ENCODE results near the gene HARBI1. TPM values are rescaled to one million over a fixed set of nuclear protein-coding genes. Genes with fewer than 3 reads are reported as not detected.

HARBI1 gene
- total and polyA plus RNA-seq, 9 of the 15 experiments (the other 6 are each of a cell fraction or from before 2014, with no cell fraction given), result 3.5 to 8.4 (median 5.5) TPM

- no peak for TF ChIP-seq CUX1 (CRISPR knock-in tag; IDR thresholded peaks at IDR 0.05)
- TF ChIP-seq ILF3 (IDR thresholded peaks at IDR 0.05; ENCODE audit: borderline replicate concordance), result no peak
- peak; percentile 25; the same call in 1 of the 2 replicates for TF ChIP-seq HES1 (IDR thresholded peaks at IDR 0.05; ENCODE audit: low read depth)
- TF ChIP-seq MEF2D (tag; conservative IDR thresholded peaks at IDR 0.05; ENCODE audit: low read depth), result 0 out of 2 replicates have a peak, but pooled peaks have one; percentile 26
- TF ChIP-seq MEIS2 (IDR thresholded peaks at IDR 0.05; ENCODE audit: partially characterized antibody), result peak; percentile 2
- TF ChIP-seq ZNF445 (CRISPR knock-in tag; IDR thresholded peaks at IDR 0.05; ENCODE audit: low read depth), result no peak
- TF ChIP-seq MNT (conservative IDR thresholded peaks at IDR 0.05), result peak in 1 of 2 experiments; percentile 48; a peak in 3 of 4 replicates
- no peak for TF ChIP-seq CREB5 (CRISPR knock-in tag; IDR thresholded peaks at IDR 0.05)
- TF ChIP-seq RUNX1 (IDR thresholded peaks at IDR 0.05; ENCODE audit: low read depth), result 0 out of 2 replicates have a peak, but pooled peaks have one; percentile 47
These were observed 19.3 kb downstream of the HARBI1 start (continued) for GRCh38 chr11:46597609-46598219.

All from K562 (cell line).